UCSD-AML1 (cell line): ENCODE measurements around the gene STEAP1B.

Experiments
- DNase-seq: peaks from one replicate; lab custom pipeline; 2025; ENCODE audit not compliant: unreplicated experiment; lab: John Stamatoyannopoulos, UW

The STEAP1B gene

GRCh38 chr7:22373911-22374310, 126.1 kb downstream of the STEAP1B start:
- DNase-seq = no peak

- no peak for DNase-seq
These were observed 126.6 kb downstream of the STEAP1B start for GRCh38 chr7:22373388-22373787.

GRCh38 chr7:22372863-22373262, 127.1 kb downstream of the STEAP1B start:
- no peak for DNase-seq

GRCh38 chr7:22371878-22372277, 128.1 kb downstream of the STEAP1B start:
- no peak for DNase-seq
